Panc1 (cell line): ENCODE data around the gene ALOX15B. TPM values are rescaled to one million over a fixed set of nuclear protein-coding genes. Genes with fewer than 3 reads are reported as not detected.

Experiments used
- ATAC-seq: fragments of 200-7000 bp; cut with Tn5 transposase; 2 replicates; pipeline ENCODE4 v1.9.1; 2020; ENCODE audit warnings: mild to moderate bottlenecking, moderate library complexity
- BruUV-seq: library from RNA; stranded (reverse); fragments of 400-500 nt; replicated peaks from 2 replicates; lab custom pipeline; 2021; lab: Mats Ljungman, UMichigan
- CTCF ChIA-PET: fragments of 300-600 bp; sonication (Branson Sonifier 250); formaldehyde crosslinking; loops from one replicate; lab custom pipeline; 2022; ENCODE audit warnings: antibody characterized with exemption; lab: Charles Lee
- POLR2A ChIA-PET: fragments of 300-600 bp; sonication (Branson Sonifier 250); formaldehyde crosslinking; loops from one replicate; lab custom pipeline; 2022; ENCODE audit warnings: antibody characterized with exemption; lab: Charles Lee
- DNase-seq: peaks from one replicate; pipeline ENCODE4 v3.0.0-alpha.2; 2010; ENCODE audit warnings: low read depth, low spot score
- H3K27ac ChIP-seq: 2 replicates; pipeline ENCODE4 v1.5.1; 2011; ENCODE audit warnings: mild to moderate bottlenecking, low read length, inconsistent platforms
- H3K27me3 ChIP-seq: fragments of 200-500 bp; sonication (Bioruptor generic); 2 replicates; pipeline ENCODE4 v1.6.0; 2014; ENCODE audit warnings: low read length, inconsistent platforms; ENCODE audit not compliant: control insufficient read depth, insufficient read depth
- H3K36me3 ChIP-seq: fragments of 200-500 bp; sonication (Bioruptor generic); 2 replicates; pipeline ENCODE4 v1.5.1; 2014; ENCODE audit warnings: inconsistent platforms, mild to moderate bottlenecking, low read length, moderate library complexity; ENCODE audit not compliant: control insufficient read depth, insufficient read depth
- H3K4me1 ChIP-seq: 2 replicates; pipeline ENCODE4 v1.5.1; 2011; ENCODE audit warnings: inconsistent platforms, mild to moderate bottlenecking, low read length, moderate library complexity; ENCODE audit not compliant: control insufficient read depth, insufficient read depth
- H3K4me3 ChIP-seq, 2 experiments: 2 replicates each; pipeline ENCODE4 v1.5.1; 2011 to 2012; ENCODE audit warnings: low read depth in 2 of 2, low read length in 2 of 2, mild to moderate bottlenecking in 2 of 2, inconsistent platforms in 1 of 2, moderate library complexity in 1 of 2
- H3K9me3 ChIP-seq: fragments of 200-500 bp; sonication (Bioruptor generic); 2 replicates; pipeline ENCODE4 v1.5.1; 2014; ENCODE audit warnings: low read depth, mild to moderate bottlenecking, inconsistent platforms, low read length, moderate library complexity; ENCODE audit not compliant: control insufficient read depth, insufficient read depth
- POLR2AphosphoS5 ChIP-seq: IDR thresholded peaks from 2 replicates; pipeline ENCODE4 v1.6.1; 2012; ENCODE audit warnings: mild to moderate bottlenecking, low read depth, low read length, moderate library complexity
- SIN3A ChIP-seq: IDR thresholded peaks from 2 replicates; pipeline ENCODE4 v1.6.1; 2012; ENCODE audit warnings: low read depth, mild to moderate bottlenecking, low read length, moderate library complexity, borderline replicate concordance; ENCODE audit not compliant: insufficient read depth
- TCF7L2 ChIP-seq: IDR thresholded peaks from 2 replicates; pipeline ENCODE4 v1.6.1; 2011; ENCODE audit warnings: mild to moderate bottlenecking, low read depth, low read length, inconsistent platforms
- in situ Hi-C: cut with HindIII; loops from 2 replicates; pipeline ENCODE4 v1.10.0; 2016; ENCODE audit warnings: low sequenced_read_pairs, low pct_unique_long_range_greater_than_20kb
- intact Hi-C: fragments of 100-400 bp; cut with micrococcal nuclease; formaldehyde crosslinking; loops from one replicate; pipeline ENCODE4 v1.10.0; 2022; ENCODE audit not compliant: unreplicated experiment
- total RNA-seq: library from RNA; stranded (reverse); gene quantifications from one replicate; pipeline ENCODE4 v1.2.1, GENCODE V29; 2021; ENCODE audit not compliant: unreplicated experiment
- TF ChIP-seq, protein P1 (sequence below), 2 experiments: IDR thresholded peaks; 2 replicates each; pipeline ENCODE4 v1.6.1; 2011 to 2012; ENCODE audit warnings: low read depth in 2 of 2, control low read depth in 1 of 2, low read length in 1 of 2, mild to moderate bottlenecking in 1 of 2, moderate library complexity in 1 of 2; ENCODE audit not compliant: insufficient read depth in 1 of 2
- TF ChIP-seq, protein P2 (sequence below): fragments of 450-650 bp; IDR thresholded peaks from 2 replicates; pipeline ENCODE4 v1.5.1; 2017; ENCODE audit warnings: mild to moderate bottlenecking

Gene ALOX15B
- total RNA-seq, 1 experiment from 2014 or later = not detected

DNA sequence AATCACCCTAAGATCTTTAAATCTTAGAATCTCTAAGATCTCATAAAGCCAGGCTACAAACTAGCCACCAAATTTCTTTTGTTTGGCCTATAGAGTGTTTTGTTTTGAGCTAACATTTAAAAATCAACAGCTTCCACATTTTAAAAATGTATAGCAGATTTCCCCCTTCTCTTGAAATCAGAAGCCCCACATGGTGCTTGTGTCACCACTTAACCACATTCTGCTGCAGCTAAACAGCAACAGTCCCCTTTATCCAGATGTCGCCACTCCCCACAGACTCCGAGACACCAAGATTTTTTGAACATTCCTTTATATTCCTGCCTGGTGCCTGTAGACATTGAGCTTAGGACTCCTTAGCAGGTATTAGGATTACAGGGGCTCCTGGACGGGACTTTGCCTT, 20.4 kb upstream of the ALOX15B start:
- no peak overlapping the region for H3K4me3 ChIP-seq
- no peaks in the 10 kb centered on the region for H3K27me3 ChIP-seq
- ChIA-PET POLR2A (no interaction called here), CTCF (interaction anchor here (1.1 kb wide), 1 partner anchor 39 kb away, joined by 3 read pairs; no protein-coding TSS in a partner anchor)
- BruUV-seq = no TSS peak
- no peaks in the 10 kb centered on the region for H3K9me3 ChIP-seq
- intact Hi-C loops = no loop called here
- DNase-seq (no peak), ATAC-seq (no peak)
- H3K27ac ChIP-seq = no peak overlapping the region
- H3K36me3 ChIP-seq = no peaks in the 10 kb centered on the region
- TF ChIP-seq TCF7L2 (no peak), POLR2AphosphoS5 (no peak), SIN3A (no peak)
- TF ChIP-seq, protein P1, sequence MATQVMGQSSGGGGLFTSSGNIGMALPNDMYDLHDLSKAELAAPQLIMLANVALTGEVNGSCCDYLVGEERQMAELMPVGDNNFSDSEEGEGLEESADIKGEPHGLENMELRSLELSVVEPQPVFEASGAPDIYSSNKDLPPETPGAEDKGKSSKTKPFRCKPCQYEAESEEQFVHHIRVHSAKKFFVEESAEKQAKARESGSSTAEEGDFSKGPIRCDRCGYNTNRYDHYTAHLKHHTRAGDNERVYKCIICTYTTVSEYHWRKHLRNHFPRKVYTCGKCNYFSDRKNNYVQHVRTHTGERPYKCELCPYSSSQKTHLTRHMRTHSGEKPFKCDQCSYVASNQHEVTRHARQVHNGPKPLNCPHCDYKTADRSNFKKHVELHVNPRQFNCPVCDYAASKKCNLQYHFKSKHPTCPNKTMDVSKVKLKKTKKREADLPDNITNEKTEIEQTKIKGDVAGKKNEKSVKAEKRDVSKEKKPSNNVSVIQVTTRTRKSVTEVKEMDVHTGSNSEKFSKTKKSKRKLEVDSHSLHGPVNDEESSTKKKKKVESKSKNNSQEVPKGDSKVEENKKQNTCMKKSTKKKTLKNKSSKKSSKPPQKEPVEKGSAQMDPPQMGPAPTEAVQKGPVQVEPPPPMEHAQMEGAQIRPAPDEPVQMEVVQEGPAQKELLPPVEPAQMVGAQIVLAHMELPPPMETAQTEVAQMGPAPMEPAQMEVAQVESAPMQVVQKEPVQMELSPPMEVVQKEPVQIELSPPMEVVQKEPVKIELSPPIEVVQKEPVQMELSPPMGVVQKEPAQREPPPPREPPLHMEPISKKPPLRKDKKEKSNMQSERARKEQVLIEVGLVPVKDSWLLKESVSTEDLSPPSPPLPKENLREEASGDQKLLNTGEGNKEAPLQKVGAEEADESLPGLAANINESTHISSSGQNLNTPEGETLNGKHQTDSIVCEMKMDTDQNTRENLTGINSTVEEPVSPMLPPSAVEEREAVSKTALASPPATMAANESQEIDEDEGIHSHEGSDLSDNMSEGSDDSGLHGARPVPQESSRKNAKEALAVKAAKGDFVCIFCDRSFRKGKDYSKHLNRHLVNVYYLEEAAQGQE (IDR thresholded peaks at IDR 0.05; ENCODE audit: insufficient read depth in 1 of 2, low read depth in 2 of 2, low read length in 1 of 2) = no peak
- TF ChIP-seq, protein P2, sequence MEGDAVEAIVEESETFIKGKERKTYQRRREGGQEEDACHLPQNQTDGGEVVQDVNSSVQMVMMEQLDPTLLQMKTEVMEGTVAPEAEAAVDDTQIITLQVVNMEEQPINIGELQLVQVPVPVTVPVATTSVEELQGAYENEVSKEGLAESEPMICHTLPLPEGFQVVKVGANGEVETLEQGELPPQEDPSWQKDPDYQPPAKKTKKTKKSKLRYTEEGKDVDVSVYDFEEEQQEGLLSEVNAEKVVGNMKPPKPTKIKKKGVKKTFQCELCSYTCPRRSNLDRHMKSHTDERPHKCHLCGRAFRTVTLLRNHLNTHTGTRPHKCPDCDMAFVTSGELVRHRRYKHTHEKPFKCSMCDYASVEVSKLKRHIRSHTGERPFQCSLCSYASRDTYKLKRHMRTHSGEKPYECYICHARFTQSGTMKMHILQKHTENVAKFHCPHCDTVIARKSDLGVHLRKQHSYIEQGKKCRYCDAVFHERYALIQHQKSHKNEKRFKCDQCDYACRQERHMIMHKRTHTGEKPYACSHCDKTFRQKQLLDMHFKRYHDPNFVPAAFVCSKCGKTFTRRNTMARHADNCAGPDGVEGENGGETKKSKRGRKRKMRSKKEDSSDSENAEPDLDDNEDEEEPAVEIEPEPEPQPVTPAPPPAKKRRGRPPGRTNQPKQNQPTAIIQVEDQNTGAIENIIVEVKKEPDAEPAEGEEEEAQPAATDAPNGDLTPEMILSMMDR = no peak
- in situ Hi-C loops = no loop called here
- no peaks in the 10 kb centered on the region for H3K4me1 ChIP-seq

DNA sequence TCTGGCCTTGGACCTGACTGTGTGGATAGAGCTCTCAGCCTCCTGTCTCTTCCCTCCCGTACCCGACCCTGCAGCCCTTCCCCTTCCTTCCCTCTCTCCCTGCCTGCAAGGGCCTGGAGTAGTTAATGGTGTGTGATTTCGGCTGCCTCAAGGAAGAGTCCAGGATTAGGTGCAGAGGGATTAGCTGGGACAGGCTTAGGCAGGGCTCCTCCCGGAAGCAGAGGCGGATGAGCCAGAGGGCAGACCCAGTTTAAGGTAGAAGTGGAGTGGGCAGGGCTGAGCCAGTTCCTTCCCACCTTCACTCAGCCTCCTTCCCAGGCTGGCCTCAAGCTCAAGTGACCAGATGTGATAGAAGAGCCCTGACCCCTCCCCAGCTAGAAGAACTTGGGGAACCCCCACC, 19.7 kb upstream of the ALOX15B start:
- POLR2A ChIA-PET = interaction anchor here (0.6 kb wide), 2 partner anchors 81 to 471 kb away, joined by 4 to 32 read pairs; no protein-coding TSS in a partner anchor
- intact Hi-C loops (no loop called here), in situ Hi-C loops (no loop called here)
- H3K27ac ChIP-seq = no peak overlapping the region
- CTCF ChIA-PET = interaction anchor here (0.7 kb wide), 1 partner anchor 93 kb away, joined by 15 read pairs; no protein-coding TSS in a partner anchor
- no peaks in the 10 kb centered on the region for H3K27me3 ChIP-seq
- DNase-seq (no peak), ATAC-seq (no peak)
- TF ChIP-seq TCF7L2 (no peak), SIN3A (no peak), POLR2AphosphoS5 (no peak)
- TF ChIP-seq, protein P2 = no peak
- TF ChIP-seq, protein P1 (IDR thresholded peaks at IDR 0.05; ENCODE audit: insufficient read depth in 1 of 2, low read depth in 2 of 2, low read length in 1 of 2) = no peak
- H3K4me3 ChIP-seq = no peak overlapping the region
- BruUV-seq = no TSS peak
- H3K9me3 ChIP-seq = no peaks in the 10 kb centered on the region
- no peaks in the 10 kb centered on the region for H3K4me1 ChIP-seq
- no peaks in the 10 kb centered on the region for H3K36me3 ChIP-seq
